K562 (cell line): Measurements from ENCODE around the gene HOXC10. TPM values are rescaled to one million over a fixed set of nuclear protein-coding genes. Genes with fewer than 3 reads are reported as not detected.
A peak's percentile ranks its signal among the peaks of the same experiment; 100 is the strongest.

Source experiments
- ARID1B ChIP-seq: fragments of 450-650 bp; IDR thresholded peaks from 2 replicates; pipeline ENCODE4 v1.6.1; 2016; ENCODE audit warnings: antibody characterized with exemption, mild to moderate bottlenecking, inconsistent platforms
- CBFA2T3 ChIP-seq: fragments of 450-650 bp; IDR thresholded peaks from 2 replicates; pipeline ENCODE4 v1.6.1; 2017
- CREM ChIP-seq: IDR thresholded peaks from 2 replicates; pipeline ENCODE4 v1.6.1; 2014; ENCODE audit warnings: antibody characterized with exemption, low read depth
- CXXC5 ChIP-seq: fragments of 250-450 bp; sonication (Bioruptor Pico); IDR thresholded peaks from 2 replicates; pipeline ENCODE4 v1.8.0; 2022; ENCODE audit warnings: inconsistent platforms, mild to moderate bottlenecking, moderate library complexity
- DACH1 ChIP-seq: fragments of 450-650 bp; IDR thresholded peaks from 2 replicates; pipeline ENCODE4 v1.6.1; 2018; ENCODE audit not compliant: partially characterized antibody
- FOXK1 ChIP-seq: sonication (generic); formaldehyde crosslinking; IDR thresholded peaks from 2 replicates; pipeline ENCODE4 v1.8.0; 2022; ENCODE audit warnings: missing genetic modification reagents, mild to moderate bottlenecking, borderline replicate concordance
- HDAC6 ChIP-seq: IDR thresholded peaks from 2 replicates; pipeline ENCODE4 v1.6.1; 2012; ENCODE audit warnings: low read depth, mild to moderate bottlenecking, control low read depth, inconsistent platforms, low read length, moderate library complexity
- KLF16 ChIP-seq: IDR thresholded peaks from 2 replicates; pipeline ENCODE4 v1.6.1; 2016; ENCODE audit warnings: antibody characterized with exemption
- MEF2D ChIP-seq: conservative IDR thresholded peaks from 2 replicates; pipeline ENCODE4 v1.6.1; 2016; ENCODE audit warnings: low read depth, missing genetic modification characterization, missing compliant biosample characterization
- NR2C2 ChIP-seq, 2 experiments: fragments of 200-800 bp in 1 of 2; sonication (Bioruptor generic) in 1 of 2; sonication (generic) in 1 of 2; formaldehyde crosslinking in 1 of 2; IDR thresholded peaks; 2 replicates each; pipeline versions ENCODE4 v1.6.1 to v1.8.0; 2016 to 2022; ENCODE audit warnings: mild to moderate bottlenecking in 1 of 2, missing compliant biosample characterization in 1 of 2, missing genetic modification characterization in 1 of 2, missing genetic modification reagents in 1 of 2
- RFX5 ChIP-seq: IDR thresholded peaks from 2 replicates; pipeline ENCODE4 v1.6.1; 2011; ENCODE audit warnings: low read depth, mild to moderate bottlenecking, improper control_type of control experiment, low read length
- SRSF3 ChIP-seq: fragments of 200-400 bp; formaldehyde crosslinking; IDR thresholded peaks from 2 replicates; pipeline ENCODE4 v1.6.1; 2016; ENCODE audit warnings: mild to moderate bottlenecking, low read length, moderate library complexity; ENCODE audit not compliant: insufficient read depth
- TAF1 ChIP-seq: IDR thresholded peaks from 2 replicates; pipeline ENCODE4 v1.6.1; 2011; ENCODE audit warnings: mild to moderate bottlenecking, low read length, moderate library complexity; ENCODE audit not compliant: insufficient read depth, control insufficient read depth, severe bottlenecking; ENCODE audit errors: extremely low read depth
- ZC3H4 ChIP-seq: sonication (generic); formaldehyde crosslinking; IDR thresholded peaks from 2 replicates; pipeline ENCODE4 v1.9.0; 2021; ENCODE audit warnings: missing genetic modification reagents, borderline replicate concordance
- ZFP30 ChIP-seq: fragments of 250-450 bp; sonication (Bioruptor Pico); IDR thresholded peaks from 2 replicates; pipeline ENCODE4 v1.8.0; 2022; ENCODE audit warnings: moderate library complexity, mild to moderate bottlenecking, inconsistent platforms, borderline replicate concordance
- ZKSCAN8 ChIP-seq: fragments of 200-800 bp; sonication (Bioruptor generic); IDR thresholded peaks from 2 replicates; pipeline ENCODE4 v1.6.1; 2016; ENCODE audit warnings: missing genetic modification characterization, missing compliant biosample characterization
- ZNF324 ChIP-seq: fragments of 250-450 bp; sonication (Bioruptor Pico); IDR thresholded peaks from 2 replicates; pipeline ENCODE4 v1.4.0; 2020; ENCODE audit warnings: mild to moderate bottlenecking
- ZNF408 ChIP-seq: fragments of 250-450 bp; sonication (Bioruptor Pico); IDR thresholded peaks from 2 replicates; pipeline ENCODE4 v1.4.0; 2020; ENCODE audit warnings: low read depth, mild to moderate bottlenecking, moderate library complexity
- polyA plus RNA-seq, 8 experiments: library from polyadenylated mRNA; depleted of rRNA in 4 of 8; stranded (reverse) in 5 of 8; unstranded in 3 of 8; fragments of >200 nt; fragmentation: Nextera tagmentation in 2 of 8; fragmentation: Illumina TruSeq in 1 of 8; extraction: Ambion mirVana in 2 of 8; extraction: Trizol in 1 of 8; gene quantifications; 2 replicates each; pipeline versions ENCODE4 v1.2.1 to v1.2.3, GENCODE V29; 2011 to 2014; ENCODE audit warnings: inconsistent platforms in 1 of 8, missing spikeins in 1 of 8
- total RNA-seq, 7 experiments: library from RNA; depleted of rRNA in 6 of 7; stranded (reverse); fragments of >200 nt in 6 of 7; fragmentation: Illumina TruSeq in 2 of 7; extraction: Trizol in 2 of 7; gene quantifications; 2 replicates each; pipeline versions ENCODE4 v1.2.1 to v1.2.3, GENCODE V29; 2011 to 2021; ENCODE audit warnings: low replicate concordance in 1 of 7
- TF ChIP-seq, protein P1 (sequence below): fragments of 250-450 bp; sonication (Bioruptor Pico); IDR thresholded peaks from 2 replicates; pipeline ENCODE4 v1.8.0; 2021; ENCODE audit warnings: mild to moderate bottlenecking, moderate library complexity
- TF ChIP-seq, protein P2 (sequence below), 2 experiments: IDR thresholded peaks; 2 replicates each; pipeline ENCODE4 v1.6.1; 2012; ENCODE audit warnings: improper control_type of control experiment in 2 of 2, low read depth in 2 of 2, low read length in 2 of 2, borderline replicate concordance in 1 of 2

The HOXC10 gene
- total and polyA plus RNA-seq, 9 of the 15 experiments (the other 6 are each of a cell fraction or from before 2014, with no cell fraction given): 0.13 to 0.77 (median 0.35) TPM; not detected in 2

- TF ChIP-seq ARID1B (peak; percentile 26; the same call in 1 of the 2 replicates), ZNF408 (CRISPR knock-in tag) (no peak), ZC3H4 (CRISPR knock-in tag) (no peak), RFX5 (no peak), KLF16 (no peak), HDAC6 (no peak), ZKSCAN8 (no peak), CXXC5 (CRISPR knock-in tag) (peak; percentile 54; the same call in 1 of the 2 replicates), CBFA2T3 (peak; percentile 67), CREM (0 out of 2 replicates have a peak, but pooled peaks have one; percentile 17), MEF2D (tag) (no peak), FOXK1 (CRISPR knock-in tag) (no peak), DACH1 (no peak), ZNF324 (CRISPR knock-in tag) (no peak), TAF1 (no peak), ZFP30 (CRISPR knock-in tag) (no peak), SRSF3 (no peak), NR2C2 (CRISPR knock-in tag; IDR thresholded peaks at IDR 0.05) (no peak), NR2C2 (tag; IDR thresholded peaks at IDR 0.05) (no peak)
- TF ChIP-seq, protein P1, sequence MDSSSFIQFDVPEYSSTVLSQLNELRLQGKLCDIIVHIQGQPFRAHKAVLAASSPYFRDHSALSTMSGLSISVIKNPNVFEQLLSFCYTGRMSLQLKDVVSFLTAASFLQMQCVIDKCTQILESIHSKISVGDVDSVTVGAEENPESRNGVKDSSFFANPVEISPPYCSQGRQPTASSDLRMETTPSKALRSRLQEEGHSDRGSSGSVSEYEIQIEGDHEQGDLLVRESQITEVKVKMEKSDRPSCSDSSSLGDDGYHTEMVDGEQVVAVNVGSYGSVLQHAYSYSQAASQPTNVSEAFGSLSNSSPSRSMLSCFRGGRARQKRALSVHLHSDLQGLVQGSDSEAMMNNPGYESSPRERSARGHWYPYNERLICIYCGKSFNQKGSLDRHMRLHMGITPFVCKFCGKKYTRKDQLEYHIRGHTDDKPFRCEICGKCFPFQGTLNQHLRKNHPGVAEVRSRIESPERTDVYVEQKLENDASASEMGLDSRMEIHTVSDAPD (CRISPR knock-in tag): no peak
- TF ChIP-seq, protein P2, sequence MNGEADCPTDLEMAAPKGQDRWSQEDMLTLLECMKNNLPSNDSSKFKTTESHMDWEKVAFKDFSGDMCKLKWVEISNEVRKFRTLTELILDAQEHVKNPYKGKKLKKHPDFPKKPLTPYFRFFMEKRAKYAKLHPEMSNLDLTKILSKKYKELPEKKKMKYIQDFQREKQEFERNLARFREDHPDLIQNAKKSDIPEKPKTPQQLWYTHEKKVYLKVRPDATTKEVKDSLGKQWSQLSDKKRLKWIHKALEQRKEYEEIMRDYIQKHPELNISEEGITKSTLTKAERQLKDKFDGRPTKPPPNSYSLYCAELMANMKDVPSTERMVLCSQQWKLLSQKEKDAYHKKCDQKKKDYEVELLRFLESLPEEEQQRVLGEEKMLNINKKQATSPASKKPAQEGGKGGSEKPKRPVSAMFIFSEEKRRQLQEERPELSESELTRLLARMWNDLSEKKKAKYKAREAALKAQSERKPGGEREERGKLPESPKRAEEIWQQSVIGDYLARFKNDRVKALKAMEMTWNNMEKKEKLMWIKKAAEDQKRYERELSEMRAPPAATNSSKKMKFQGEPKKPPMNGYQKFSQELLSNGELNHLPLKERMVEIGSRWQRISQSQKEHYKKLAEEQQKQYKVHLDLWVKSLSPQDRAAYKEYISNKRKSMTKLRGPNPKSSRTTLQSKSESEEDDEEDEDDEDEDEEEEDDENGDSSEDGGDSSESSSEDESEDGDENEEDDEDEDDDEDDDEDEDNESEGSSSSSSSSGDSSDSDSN (IDR thresholded peaks at IDR 0.05; ENCODE audit: borderline replicate concordance in 1 of 2, low read depth in 2 of 2, low read length in 2 of 2): peak; percentile 50 to 79; a peak in 2 of 4 replicates
- TF ChIP-seq, all 486 proteins: peak for 12
Observed at GRCh38 chr12:53944907-53945847, 39.8 kb upstream of the HOXC10 start (continued).
